Measurements from ENCODE around the gene GPR84.

Gene GPR84

DNA sequence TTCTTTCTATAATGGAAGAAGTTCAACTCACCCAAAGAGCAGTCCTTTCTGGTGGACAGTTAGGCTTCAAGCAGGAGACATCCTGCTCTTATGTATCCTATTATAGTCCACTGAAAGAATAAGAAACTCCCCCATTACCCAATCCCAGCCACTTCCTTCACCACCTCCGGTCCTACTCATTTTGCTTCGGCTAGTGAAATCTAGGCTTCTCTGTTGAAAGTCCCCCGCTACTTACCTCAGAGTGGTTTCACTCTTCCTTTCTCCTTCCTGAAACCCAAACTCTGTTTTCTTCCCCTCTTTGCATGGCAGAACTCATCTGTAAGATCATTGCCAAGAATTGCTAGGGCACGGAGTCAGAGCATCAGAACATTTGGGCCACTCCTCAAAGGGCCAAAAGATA, at the start of gene GPR84:
TSS of gene GPR84 (minus strand) at position 74 of the 400 bp plus-strand sequence. CDS start 635 bp downstream, outside the sequence.
- DNase-seq (ENCODE audit: low read depth, low spot score): no peak

DNA sequence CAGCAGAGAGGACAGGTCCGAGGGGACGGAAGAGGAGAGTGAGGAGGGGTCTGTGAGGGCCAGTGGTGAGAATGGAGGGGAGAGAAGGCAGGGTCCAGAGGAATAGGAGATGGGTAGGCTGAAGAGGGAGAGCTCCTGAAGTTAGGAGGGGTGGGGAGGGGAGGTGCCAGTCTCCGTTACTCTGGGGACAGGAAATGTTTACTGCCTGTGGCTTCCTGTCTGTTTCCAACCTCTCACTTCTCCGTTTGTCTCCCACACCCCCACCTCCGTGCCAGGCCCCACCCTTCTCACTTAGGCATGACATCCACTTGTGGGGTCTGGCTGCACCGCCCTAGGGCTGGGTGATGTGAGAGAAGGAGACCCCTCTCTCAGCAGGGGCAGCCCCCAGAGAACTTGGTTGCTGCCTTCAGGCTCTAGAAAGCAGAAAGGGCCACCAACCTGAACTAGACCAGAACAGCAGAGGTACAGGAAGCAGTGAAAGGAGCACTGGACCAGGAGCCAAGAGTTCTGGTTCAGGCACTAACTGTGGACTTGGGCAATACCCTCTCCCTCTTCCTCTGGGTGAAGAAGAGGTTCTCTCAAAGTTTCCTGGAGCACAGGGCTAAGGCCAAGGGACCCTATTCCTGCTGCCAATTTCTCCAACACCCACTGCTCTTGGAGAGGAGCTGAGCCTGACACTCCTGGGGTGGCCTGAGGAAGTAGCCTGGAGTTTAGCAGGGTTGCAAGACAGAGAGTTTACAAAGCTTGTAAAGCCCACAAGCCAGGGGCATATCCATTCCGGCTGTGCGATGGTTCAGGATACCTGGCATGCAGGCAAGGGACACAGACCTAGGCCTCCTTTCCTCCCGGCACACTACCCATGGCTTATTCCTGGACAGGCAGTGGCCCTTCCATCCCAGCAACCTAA, 49.3 kb upstream of the GPR84 start:
- peak; percentile 20 for DNase-seq (ENCODE audit: low read depth, low spot score)

GRCh38 chr12:54412786-54413185, 48.5 kb upstream of the GPR84 start:
- DNase-seq (ENCODE audit: low read depth, low spot score): no peak

DNA sequence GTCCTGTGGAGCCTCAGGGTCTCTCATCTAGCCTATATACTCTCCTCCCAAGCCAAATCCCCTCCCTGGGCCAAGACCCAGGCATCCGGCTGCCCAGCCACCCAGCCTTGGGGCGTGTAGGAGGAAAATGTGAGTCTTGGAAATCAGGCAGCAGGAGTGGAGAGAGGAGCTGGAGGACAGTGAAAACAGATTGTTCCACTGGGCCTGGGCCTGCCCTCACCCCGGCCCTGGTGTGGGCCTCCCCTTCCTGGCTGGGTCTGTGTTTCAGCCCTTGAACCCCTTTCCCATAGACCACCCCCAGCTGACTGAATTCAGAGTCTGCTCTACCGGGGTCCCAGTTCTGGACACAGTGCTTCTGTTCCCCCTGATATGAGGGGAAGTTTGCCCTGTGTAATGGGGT, 48.1 kb upstream of the GPR84 start:
- DNase-seq (ENCODE audit: low read depth, low spot score): no peak

GRCh38 chr12:54411391-54412241, 47.3 kb upstream of the GPR84 start:
- DNase-seq (ENCODE audit: low read depth, low spot score): no peak

DNA sequence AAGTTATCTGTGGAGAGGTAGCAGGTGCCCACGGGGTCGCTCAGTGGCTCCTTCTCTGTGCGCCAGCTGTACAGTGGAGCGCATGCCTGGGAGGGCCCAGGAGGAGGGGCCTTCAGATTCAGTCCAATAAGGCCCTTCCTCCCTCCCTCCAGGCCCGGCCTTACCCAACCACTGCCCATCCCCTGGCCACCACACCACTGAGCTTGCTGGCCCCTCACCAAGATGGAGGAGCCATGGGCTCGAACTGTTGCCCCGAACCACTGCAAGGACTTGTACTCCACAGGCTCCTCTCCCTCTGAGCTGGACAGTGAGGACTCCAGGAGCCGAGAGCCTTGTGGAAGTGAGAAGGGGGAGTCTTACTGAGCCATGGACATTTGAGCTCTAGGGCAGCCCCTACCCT, 45.0 kb upstream of the GPR84 start:
- DNase-seq (ENCODE audit: low read depth, low spot score): no peak

DNA sequence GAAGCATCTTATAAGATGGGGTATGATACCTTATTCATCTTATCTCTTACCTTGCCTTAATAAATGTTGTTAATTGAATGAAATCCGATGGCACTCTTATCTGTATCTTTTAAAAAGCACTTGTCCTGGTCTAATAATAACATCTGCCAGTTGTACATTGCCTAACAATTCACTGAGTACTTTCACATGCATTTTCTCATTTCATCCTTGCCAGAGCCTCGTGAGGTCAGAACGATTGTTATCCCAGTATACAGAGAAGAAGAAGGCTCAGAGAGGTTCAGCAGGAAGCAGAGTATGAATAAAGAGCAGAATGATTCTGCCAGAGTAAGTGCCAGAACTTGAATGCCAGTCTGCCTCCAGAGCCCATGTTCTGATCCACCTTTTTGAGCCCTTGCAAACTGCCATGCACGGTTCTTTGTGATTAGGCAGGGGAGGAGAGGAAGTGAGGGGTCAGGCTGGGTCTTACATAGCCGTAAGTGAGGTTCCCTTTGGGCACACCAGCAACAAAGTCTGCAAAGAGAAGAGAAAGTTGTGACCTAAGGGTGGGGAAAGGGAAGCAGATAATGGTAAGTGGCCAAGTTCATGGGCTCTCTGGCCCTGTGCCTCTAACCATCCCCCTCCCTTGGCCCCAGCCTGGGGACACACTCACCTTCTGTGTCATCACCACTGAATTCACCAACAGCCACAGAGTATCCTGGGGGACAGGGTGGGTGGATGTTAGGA, 43.1 kb upstream of the GPR84 start:
- no peak for DNase-seq (ENCODE audit: low read depth, low spot score)

GRCh38 chr12:54405573-54405972, 41.3 kb upstream of the GPR84 start:
- no peak for DNase-seq (ENCODE audit: low read depth, low spot score)

GRCh38 chr12:54405106-54405505, 40.8 kb upstream of the GPR84 start:
- no peak for DNase-seq (ENCODE audit: low read depth, low spot score)

DNA sequence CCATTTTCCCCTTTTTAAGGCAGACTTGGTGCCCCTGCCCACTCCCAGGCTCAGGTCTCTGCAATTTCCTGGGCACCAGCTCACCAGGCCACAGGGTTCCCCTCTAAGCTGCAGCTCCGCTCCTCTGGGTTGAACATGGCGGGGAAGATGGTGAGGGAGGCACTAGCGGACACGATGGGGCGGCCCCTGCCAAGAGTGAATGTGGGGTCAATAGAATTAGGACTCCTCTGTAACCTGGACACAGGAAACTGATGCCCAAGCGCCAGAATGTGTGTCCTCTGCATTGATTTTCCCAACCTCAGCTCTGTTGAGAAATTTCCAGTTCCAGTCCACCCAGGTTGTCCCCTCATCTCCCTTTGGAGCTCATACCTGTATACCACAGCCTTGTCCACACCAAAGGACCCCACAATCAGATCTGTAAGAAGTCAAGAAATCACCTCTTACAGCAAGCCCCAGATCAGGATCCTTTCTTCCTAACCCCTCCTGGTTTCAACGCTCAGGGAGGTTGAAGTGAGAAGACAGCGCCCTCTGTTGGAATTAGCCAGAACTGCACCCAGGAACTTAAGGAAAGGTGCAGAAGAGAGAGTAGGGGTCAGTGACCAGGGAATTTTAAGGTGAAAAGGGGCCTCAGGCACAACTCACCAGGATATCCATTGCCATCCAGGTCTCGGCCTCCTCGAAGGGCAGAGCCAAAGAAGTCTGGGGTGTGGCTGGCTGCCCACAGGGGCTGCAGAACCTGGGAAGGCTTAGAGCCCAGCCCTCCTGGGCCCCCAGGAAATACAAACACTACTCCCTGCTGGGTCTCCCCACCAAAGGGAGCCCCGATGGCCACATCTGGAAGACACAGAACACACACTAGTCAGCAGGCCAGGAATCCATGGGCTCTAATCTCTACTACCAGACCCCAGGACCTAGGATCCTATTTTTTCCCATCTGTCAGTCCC, 40.0 kb upstream of the GPR84 start:
- DNase-seq (ENCODE audit: low read depth, low spot score): no peak

GRCh38 chr12:54401119-54401518, 36.8 kb upstream of the GPR84 start:
- DNase-seq (ENCODE audit: low read depth, low spot score): no peak

DNA sequence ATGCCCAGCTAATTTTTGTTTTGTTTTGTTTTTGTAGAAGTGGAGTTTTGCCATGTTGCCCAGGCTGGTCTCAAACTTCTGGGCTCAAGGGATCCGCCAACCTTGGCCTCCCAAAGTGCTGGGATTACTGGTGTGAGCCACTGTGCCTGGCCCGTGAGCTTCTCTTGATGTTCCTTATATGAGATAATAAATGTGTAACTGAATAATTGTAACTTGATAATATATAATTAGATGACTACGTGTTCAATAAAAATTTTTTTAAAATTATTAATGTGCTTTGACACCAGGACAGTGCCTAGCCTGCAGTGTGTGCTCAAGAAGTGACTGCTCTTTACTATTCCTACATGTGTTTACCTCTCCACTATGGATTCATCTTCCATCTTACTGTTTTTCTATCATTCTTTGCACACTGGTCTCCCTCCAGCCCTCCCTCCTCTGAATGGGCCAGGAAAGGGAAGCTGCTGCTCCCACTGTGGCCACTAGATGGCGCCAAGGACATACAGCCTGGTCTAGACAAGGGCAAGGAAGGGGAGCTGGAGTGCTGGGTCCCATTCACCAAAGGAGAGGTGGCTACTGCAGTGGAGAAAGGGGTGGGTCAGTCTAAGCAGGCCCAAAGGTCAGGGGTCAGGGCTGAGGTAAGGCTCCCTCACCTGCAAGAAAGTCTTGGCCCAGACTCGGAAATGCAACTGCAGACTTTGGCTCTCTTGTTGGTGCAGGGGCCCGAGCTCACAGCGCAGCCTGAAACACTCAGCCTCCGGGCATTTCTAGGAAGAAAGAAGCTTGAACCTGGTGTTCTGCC, 34.9 kb upstream of the GPR84 start:
- peak; percentile 75 for DNase-seq (ENCODE audit: low read depth, low spot score)

DNA sequence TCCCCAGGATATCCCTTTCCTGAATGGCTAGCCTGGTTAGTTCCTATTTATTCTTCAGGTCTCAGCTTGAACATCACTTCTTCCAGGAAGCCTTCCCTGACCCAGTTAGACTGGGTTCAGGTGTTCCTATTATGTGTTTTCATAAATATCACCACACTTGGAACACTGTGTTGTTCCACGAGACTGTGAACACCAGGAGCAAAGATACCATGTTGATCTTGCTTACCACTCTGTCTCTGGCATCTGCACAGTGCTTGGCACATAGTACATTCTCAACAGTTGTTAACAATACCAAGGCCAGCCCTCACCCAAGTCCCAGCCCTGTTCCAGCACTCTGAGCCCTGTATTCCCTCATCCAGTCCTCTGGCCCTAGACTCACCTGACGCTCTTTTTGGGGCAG, 33.9 kb upstream of the GPR84 start:
- DNase-seq (ENCODE audit: low read depth, low spot score): no peak

DNA sequence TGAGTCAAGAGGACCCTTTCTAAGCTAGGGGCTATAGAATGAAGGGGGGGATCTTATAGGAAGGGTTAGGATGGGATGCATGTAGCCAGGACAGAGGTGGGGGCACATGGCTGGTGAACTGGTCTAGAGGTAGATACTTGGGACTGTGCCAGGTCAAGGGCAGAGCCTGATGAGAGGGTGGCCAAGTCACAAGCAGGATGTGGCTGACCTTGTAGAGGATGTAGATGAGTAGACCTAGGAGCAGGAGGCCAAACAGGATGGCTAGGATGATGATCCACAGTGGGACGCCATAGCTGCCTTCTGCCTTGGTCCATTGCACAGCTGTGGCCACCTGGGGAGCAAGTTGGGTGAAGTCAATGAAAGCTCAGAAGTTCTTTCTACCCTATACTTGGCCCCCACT, 32.9 kb upstream of the GPR84 start:
- DNase-seq (ENCODE audit: low read depth, low spot score): no peak

DNA sequence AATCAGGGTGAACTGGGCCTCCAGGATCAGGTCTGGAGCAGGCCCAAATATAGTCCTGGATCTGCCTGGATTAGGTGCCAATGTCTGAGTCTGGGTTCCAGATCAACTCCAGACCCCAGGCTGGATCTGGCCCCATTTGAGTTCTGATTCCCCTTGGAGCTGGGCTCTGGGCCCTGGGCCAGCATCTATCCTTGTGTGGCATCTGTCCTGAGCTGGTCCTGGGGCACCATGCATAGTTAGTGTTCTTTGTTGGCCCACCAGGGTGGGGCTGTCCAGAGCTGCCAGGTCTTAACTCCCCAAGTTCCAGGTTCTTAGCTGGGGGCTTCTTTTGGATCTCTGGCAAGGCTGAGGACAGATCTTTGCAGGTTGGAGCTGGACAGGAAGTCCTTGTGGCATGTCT, 31.3 kb upstream of the GPR84 start:
- DNase-seq (ENCODE audit: low read depth, low spot score): no peak

DNA sequence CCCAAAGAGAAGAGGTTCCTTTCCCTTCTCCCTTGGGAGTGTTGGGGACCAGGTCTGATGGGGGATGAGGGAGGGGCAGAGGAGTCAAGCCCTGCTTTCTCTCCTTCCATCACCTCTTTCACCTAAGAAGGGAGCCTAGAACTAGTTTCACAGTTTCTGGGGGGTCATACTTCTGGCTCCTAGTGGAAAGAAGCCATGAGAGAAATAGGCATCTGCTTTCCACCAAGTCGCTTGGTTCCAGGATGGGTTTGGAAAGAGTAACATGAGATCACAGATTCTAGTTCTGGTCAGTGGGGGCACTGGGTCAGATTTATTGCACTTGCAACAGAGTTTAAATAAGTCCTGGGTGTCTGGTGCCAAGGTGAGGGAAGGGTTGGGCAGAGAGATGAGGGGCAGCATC, 30.7 kb upstream of the GPR84 start:
- no peak for DNase-seq (ENCODE audit: low read depth, low spot score)

DNA sequence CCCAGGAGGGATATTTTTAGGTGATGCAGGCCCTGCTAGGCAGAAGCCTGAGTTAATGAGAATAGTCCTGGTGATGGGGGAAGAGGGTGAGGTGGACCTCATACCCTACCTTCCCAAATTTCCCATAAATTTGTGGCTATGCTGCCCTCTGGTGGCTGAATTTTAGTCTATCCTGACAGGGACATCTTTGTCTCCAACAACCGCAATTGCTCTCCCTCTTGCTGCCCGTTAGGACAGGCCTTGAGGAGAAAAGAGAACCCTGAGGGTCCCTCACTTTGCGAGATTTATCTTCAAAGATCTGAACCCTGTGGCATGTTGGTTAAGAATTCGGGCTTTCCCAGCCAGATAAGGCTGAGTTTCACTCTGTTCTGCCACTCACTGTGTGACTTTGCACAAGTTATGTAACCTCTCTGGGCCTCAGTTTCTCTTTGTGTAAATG, 30.0 kb upstream of the GPR84 start:
- DNase-seq (ENCODE audit: low read depth, low spot score): no peak

- no peak for DNase-seq (ENCODE audit: low read depth, low spot score)
Measured at GRCh38 chr12:54393743-54394142, 29.5 kb upstream of the GPR84 start.

DNA sequence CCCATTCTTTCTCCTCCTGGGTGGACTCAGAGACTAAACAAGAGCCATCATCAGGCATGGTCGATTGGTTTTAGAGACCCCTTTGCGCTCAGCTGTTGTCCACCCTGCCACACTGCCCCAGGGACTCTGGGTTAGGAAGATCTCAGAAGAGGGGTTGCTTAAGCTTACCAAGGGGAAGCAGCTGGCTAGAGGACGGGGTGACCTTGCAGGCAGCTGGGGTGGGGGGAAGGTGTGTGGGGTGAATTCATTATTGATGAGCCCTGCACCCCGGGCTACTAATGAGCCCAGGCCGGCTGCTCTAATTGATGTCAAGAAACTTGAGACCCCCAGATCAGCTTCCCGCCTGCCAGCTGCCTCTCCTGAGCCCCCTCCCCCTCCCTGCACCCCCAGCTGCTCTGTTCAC, 28.9 kb upstream of the GPR84 start:
- DNase-seq (ENCODE audit: low read depth, low spot score): no peak
